Heart right ventricle (tissue), 16 donors: ENCODE measurements around the gene PXK. TPM values are rescaled to one million over a fixed set of nuclear protein-coding genes. Genes with fewer than 3 reads are reported as not detected.

Experiments
- ATAC-seq, 8 donors: fragments of 200-7000 bp; cut with Tn5 transposase; one replicate each; pipeline ENCODE4 v1.9.1; 2020; ENCODE audit warnings: mild to moderate bottlenecking in 8 of 8, moderate library complexity in 8 of 8, moderate number of reproducible peaks in 1 of 8
- DNase-seq, 2 donors: peaks; one replicate each; pipeline ENCODE4 v3.0.0-alpha.2; 2020
- H3K27ac ChIP-seq, 10 donors: fragments of 200-600 bp; sonication (generic) in 2 of 10; one replicate each; pipeline versions ENCODE4 v1.5.0 to v1.8.0; 2020 to 2022; ENCODE audit warnings: mild to moderate bottlenecking in 3 of 10
- H3K27me3 ChIP-seq, 7 donors: fragments of 200-600 bp; one replicate each; pipeline ENCODE4 v1.8.0; 2021 to 2022; ENCODE audit warnings: mild to moderate bottlenecking in 2 of 7
- H3K36me3 ChIP-seq, 9 donors: fragments of 200-600 bp; sonication (generic) in 1 of 9; one replicate each; pipeline versions ENCODE4 v1.5.0 to v1.8.0; 2020 to 2022; ENCODE audit warnings: mild to moderate bottlenecking in 2 of 9
- H3K4me1 ChIP-seq, 9 donors: fragments of 200-600 bp; sonication (generic) in 1 of 9; one replicate each; pipeline versions ENCODE4 v1.5.0 to v1.8.0; 2020 to 2022; ENCODE audit warnings: mild to moderate bottlenecking in 4 of 9
- H3K4me3 ChIP-seq, 10 donors: fragments of 200-600 bp; sonication (generic) in 2 of 10; one replicate each; pipeline versions ENCODE4 v1.5.0 to v1.8.0; 2020 to 2022; ENCODE audit warnings: mild to moderate bottlenecking in 7 of 10, moderate library complexity in 2 of 10
- H3K9me3 ChIP-seq, 11 donors: fragments of 200-600 bp in 10 of 11; sonication (generic) in 2 of 11; one replicate each; pipeline versions ENCODE4 v1.5.0 to v1.8.0; 2013 to 2022; ENCODE audit warnings: mild to moderate bottlenecking in 2 of 11, control low read depth in 1 of 11, moderate library complexity in 1 of 11
- WGBS, 2 donors: extraction: QIAGEN DNeasy Blood & Tissue Kit; methylation state at CpG; one replicate each; pipeline ENCODE4 v1.1.7; 2013; ENCODE audit warnings: inconsistent platforms in 1 of 2; 5-methylcytosine and 5-hydroxymethylcytosine counted together
- intact Hi-C, 10 donors: fragments of 100-400 bp; cut with DNase I; formaldehyde crosslinking; loops; one replicate each; pipeline versions ENCODE4 v1.11.1 to v1.14.2; 2022
- polyA plus RNA-seq, 2 donors: library from polyadenylated mRNA; stranded (reverse); fragments of 200-250 nt; gene quantifications; one replicate each; pipeline ENCODE4 v1.2.3, GENCODE V29; 2013
- total RNA-seq, 10 donors: library from RNA; stranded (reverse); fragmentation: NEBNext Ultra II Directional in 3 of 10; extraction: Animal tissue kit (Norgen Biotek cat#: 25700) in 3 of 10; gene quantifications; one replicate each; pipeline versions ENCODE4 v1.2.1 to v1.2.4, GENCODE V29; 2021 to 2023
- TF ChIP-seq, protein P1 (sequence below), 9 donors: fragments of 200-600 bp; sonication (generic) in 2 of 9; IDR thresholded peaks; one replicate each; pipeline versions ENCODE4 v1.5.0 to v1.8.0; 2021 to 2022; ENCODE audit warnings: antibody characterized with exemption in 9 of 9, mild to moderate bottlenecking in 5 of 9, moderate library complexity in 1 of 9
- donor health status: Arrhythmogenic right ventricular cardiomyopathy.
- donor health status: ischemic (EF 13 %, LVEDD 7.1; RV severe dilation, severe dysfunction).
- donor health status: healthy with polysubstance abuse.
- donor health status: DM: no; HTN: yes; CAD: no.
- donor health status: DM: no; HTN: no; CAD: no.
- donor health status: ischemic (EF 25% LVEDD 6.9; RV normal size, moderate dysfunction).
- donor health status: ischemic (EF 25% LVEDD 5.7; RV mildly dilated, moderate dysfunction).
- donor health status: healthy.
- donor health status: DM: yes; HTN: yes; CAD: no.
- donor health status: Ischemic cardiomyopathy.
- donor health status: ischemic (EF 35%, LVEDD 5.7; RV mildly dilated, moderate dysfunction).
- donor health status: nonischemic (EF 11% LVEDD 7.7; RV severe dilation, severe dysfunction).
- donor health status: DM: yes; HTN: yes; CAD: no.
- donor health status: PGD.
- donor health status: ischemic (EF 29% LVEDD 5.4; RV normal size, mild dysfunction).
- donor health status: nonischemic (EF 23%, LVEDD 6.1; RV moderate dilation, normal function).

PXK gene
- total and polyA plus RNA-seq, 12 donors = 5.6 to 16.3 (median 10.8) TPM

GRCh38 chr3:58359621-58360020 lies 26.9 kb downstream of the PXK start:
- 94% methylated on average over 4 of the region's 4 CpGs for WGBS, 2 donors
- Histone ChIP-seq H3K4me3 (no peak overlapping the region), H3K27ac (no peak overlapping the region), H3K9me3 (no peaks in the 10 kb centered on the region), H3K27me3 (no peaks in the 10 kb centered on the region), H3K36me3 (no peaks in the 10 kb centered on the region), H3K4me1 (peaks cover 0 to 40% (median 8%) of the 10 kb centered on the region in 9 donors)
- no peak for ATAC-seq
- no peak for DNase-seq
- TF ChIP-seq, protein P1, sequence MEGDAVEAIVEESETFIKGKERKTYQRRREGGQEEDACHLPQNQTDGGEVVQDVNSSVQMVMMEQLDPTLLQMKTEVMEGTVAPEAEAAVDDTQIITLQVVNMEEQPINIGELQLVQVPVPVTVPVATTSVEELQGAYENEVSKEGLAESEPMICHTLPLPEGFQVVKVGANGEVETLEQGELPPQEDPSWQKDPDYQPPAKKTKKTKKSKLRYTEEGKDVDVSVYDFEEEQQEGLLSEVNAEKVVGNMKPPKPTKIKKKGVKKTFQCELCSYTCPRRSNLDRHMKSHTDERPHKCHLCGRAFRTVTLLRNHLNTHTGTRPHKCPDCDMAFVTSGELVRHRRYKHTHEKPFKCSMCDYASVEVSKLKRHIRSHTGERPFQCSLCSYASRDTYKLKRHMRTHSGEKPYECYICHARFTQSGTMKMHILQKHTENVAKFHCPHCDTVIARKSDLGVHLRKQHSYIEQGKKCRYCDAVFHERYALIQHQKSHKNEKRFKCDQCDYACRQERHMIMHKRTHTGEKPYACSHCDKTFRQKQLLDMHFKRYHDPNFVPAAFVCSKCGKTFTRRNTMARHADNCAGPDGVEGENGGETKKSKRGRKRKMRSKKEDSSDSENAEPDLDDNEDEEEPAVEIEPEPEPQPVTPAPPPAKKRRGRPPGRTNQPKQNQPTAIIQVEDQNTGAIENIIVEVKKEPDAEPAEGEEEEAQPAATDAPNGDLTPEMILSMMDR (IDR thresholded peaks at IDR 0.05) = no peak
- intact Hi-C loops = loop anchor here in 1 of 10 donors (10.0 kb wide), 1 partner anchor 135 kb away; the partner anchor contains the start of gene KCTD6

DNA sequence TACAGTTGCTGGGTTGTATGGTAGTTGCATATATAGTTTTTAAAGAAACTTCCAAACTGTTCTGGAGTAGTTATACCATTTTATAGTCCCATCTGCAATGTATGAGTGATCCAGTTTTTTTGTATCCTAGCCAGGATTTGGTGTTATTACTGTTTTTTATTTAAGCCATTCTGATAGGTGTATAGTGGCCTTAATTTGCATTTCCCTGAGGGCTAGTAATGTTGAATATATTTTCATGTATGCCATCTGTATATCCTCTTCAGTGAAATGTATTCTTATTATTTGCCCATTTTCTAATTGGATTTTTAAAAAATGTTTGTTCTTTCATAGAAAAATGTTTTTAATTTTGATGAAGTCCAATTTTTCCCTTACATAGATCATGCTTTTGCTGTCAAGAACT lies 29.2 kb downstream of the PXK start:
- intact Hi-C loops = no loop called here
- ATAC-seq (no peak), DNase-seq (no peak)
- Histone ChIP-seq H3K9me3 (no peaks in the 10 kb centered on the region), H3K36me3 (no peaks in the 10 kb centered on the region), H3K4me3 (no peak overlapping the region), H3K4me1 (peaks cover 0 to 21% (median 0%) of the 10 kb centered on the region in 9 donors), H3K27ac (no peak overlapping the region), H3K27me3 (no peaks in the 10 kb centered on the region)
- TF ChIP-seq, protein P1 (IDR thresholded peaks at IDR 0.05) = no peak

GRCh38 chr3:58366699-58367098 lies 34.0 kb downstream of the PXK start:
- 81 to 89% methylated on average over 1 of the region's 1 CpG for WGBS, 2 donors
- Histone ChIP-seq H3K27me3 (no peaks in the 10 kb centered on the region), H3K36me3 (peaks cover 0 to 21% (median 6%) of the 10 kb centered on the region in 9 donors), H3K4me1 (peaks cover 0 to 12% (median 0%) of the 10 kb centered on the region in 9 donors), H3K9me3 (no peaks in the 10 kb centered on the region), H3K27ac (no peak overlapping the region), H3K4me3 (no peak overlapping the region)
- DNase-seq (no peak), ATAC-seq (no peak)
- intact Hi-C loops = no loop called here
- TF ChIP-seq, protein P1 (IDR thresholded peaks at IDR 0.05) = no peak

- Histone ChIP-seq H3K4me3 (no peak overlapping the region), H3K36me3 (peaks cover 0 to 21% (median 6%) of the 10 kb centered on the region in 9 donors), H3K27me3 (no peaks in the 10 kb centered on the region), H3K9me3 (no peaks in the 10 kb centered on the region), H3K4me1 (peaks cover 0 to 9% (median 0%) of the 10 kb centered on the region in 9 donors), H3K27ac (no peak overlapping the region)
- intact Hi-C loops = no loop called here
- ATAC-seq (no peak), DNase-seq (no peak)
- 95 to 100% methylated on average over 1 of the region's 1 CpG for WGBS, 2 donors
- TF ChIP-seq, protein P1 (IDR thresholded peaks at IDR 0.05) = no peak
Measured at GRCh38 chr3:58369038-58369437, 36.3 kb downstream of the PXK start.
